Thyroid gland (tissue), 4 donors: ENCODE results near the gene SLC9A2. TPM values are rescaled to one million over a fixed set of nuclear protein-coding genes. Genes with fewer than 3 reads are reported as not detected.
A peak's percentile ranks its signal among the peaks of the same experiment; 100 is the strongest.

Experiments used
- DNase-seq, 2 donors: peaks; one replicate each; pipeline ENCODE4 v3.0.0-alpha.2; 2019
- H3K27ac ChIP-seq, 3 donors: fragments of 200-600 bp; sonication (generic); 1 replicate in 2 of 3; 2 replicates in 1 of 3; pipeline ENCODE4 v1.5.1; 2016 to 2019; ENCODE audit warnings: mild to moderate bottlenecking in 1 of 3, moderate library complexity in 1 of 3
- H3K27me3 ChIP-seq: fragments of 200-600 bp; sonication (generic); one replicate; pipeline ENCODE4 v1.5.1; 2019
- H3K36me3 ChIP-seq, 2 donors: fragments of 200-600 bp; sonication (generic); one replicate each; pipeline ENCODE4 v1.5.1; 2016 to 2019
- H3K4me1 ChIP-seq, 2 donors: fragments of 200-600 bp; sonication (generic); one replicate each; pipeline ENCODE4 v1.5.1; 2017 to 2019
- H3K4me3 ChIP-seq, 3 donors: fragments of 200-600 bp; sonication (generic); replicated peaks in 1 of 3; 1 replicate in 2 of 3; 2 replicates in 1 of 3; pipeline ENCODE4 v1.5.1; 2016; ENCODE audit warnings: mild to moderate bottlenecking in 1 of 3
- H3K9me3 ChIP-seq: fragments of 200-600 bp; sonication (generic); one replicate; pipeline ENCODE4 v1.5.1; 2017
- POLR2A ChIP-seq, 2 donors: fragments of 450-650 bp; IDR thresholded peaks; one replicate each; pipeline ENCODE4 v1.6.1; 2017; ENCODE audit warnings: antibody characterized with exemption in 2 of 2, mild to moderate bottlenecking in 2 of 2, moderate library complexity in 1 of 2
- WGBS, 2 donors: methylation state at CpG; one replicate each; pipeline ENCODE4 v1.1.5; 2017; 5-methylcytosine and 5-hydroxymethylcytosine counted together
- intact Hi-C: fragments of 100-400 bp; cut with DNase I; formaldehyde crosslinking; loops from one replicate; pipeline ENCODE4 v1.15.1; 2023
- total RNA-seq, 4 donors: library from RNA; depleted of rRNA; stranded (reverse); fragments of >200 nt; gene quantifications; one replicate each; pipeline ENCODE4 v1.2.3, GENCODE V29; 2016
- TF ChIP-seq, protein P1 (sequence below), 6 experiments: fragments of 200-600 bp in 3 of 6; fragments of 450-650 bp in 3 of 6; sonication (generic) in 3 of 6; IDR thresholded peaks; one replicate each; pipeline ENCODE4 v1.5.1; 2016 to 2019; ENCODE audit warnings: antibody characterized with exemption in 6 of 6, mild to moderate bottlenecking in 2 of 6, inconsistent platforms in 1 of 6, moderate library complexity in 1 of 6

The SLC9A2 gene, protein sequence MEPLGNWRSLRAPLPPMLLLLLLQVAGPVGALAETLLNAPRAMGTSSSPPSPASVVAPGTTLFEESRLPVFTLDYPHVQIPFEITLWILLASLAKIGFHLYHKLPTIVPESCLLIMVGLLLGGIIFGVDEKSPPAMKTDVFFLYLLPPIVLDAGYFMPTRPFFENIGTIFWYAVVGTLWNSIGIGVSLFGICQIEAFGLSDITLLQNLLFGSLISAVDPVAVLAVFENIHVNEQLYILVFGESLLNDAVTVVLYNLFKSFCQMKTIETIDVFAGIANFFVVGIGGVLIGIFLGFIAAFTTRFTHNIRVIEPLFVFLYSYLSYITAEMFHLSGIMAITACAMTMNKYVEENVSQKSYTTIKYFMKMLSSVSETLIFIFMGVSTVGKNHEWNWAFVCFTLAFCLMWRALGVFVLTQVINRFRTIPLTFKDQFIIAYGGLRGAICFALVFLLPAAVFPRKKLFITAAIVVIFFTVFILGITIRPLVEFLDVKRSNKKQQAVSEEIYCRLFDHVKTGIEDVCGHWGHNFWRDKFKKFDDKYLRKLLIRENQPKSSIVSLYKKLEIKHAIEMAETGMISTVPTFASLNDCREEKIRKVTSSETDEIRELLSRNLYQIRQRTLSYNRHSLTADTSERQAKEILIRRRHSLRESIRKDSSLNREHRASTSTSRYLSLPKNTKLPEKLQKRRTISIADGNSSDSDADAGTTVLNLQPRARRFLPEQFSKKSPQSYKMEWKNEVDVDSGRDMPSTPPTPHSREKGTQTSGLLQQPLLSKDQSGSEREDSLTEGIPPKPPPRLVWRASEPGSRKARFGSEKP
- total RNA-seq, result 1 to 10 TPM in 2 of 4 donors, under 1 TPM in 2; 0.33 to 4.0 (median 0.87) TPM

DNA sequence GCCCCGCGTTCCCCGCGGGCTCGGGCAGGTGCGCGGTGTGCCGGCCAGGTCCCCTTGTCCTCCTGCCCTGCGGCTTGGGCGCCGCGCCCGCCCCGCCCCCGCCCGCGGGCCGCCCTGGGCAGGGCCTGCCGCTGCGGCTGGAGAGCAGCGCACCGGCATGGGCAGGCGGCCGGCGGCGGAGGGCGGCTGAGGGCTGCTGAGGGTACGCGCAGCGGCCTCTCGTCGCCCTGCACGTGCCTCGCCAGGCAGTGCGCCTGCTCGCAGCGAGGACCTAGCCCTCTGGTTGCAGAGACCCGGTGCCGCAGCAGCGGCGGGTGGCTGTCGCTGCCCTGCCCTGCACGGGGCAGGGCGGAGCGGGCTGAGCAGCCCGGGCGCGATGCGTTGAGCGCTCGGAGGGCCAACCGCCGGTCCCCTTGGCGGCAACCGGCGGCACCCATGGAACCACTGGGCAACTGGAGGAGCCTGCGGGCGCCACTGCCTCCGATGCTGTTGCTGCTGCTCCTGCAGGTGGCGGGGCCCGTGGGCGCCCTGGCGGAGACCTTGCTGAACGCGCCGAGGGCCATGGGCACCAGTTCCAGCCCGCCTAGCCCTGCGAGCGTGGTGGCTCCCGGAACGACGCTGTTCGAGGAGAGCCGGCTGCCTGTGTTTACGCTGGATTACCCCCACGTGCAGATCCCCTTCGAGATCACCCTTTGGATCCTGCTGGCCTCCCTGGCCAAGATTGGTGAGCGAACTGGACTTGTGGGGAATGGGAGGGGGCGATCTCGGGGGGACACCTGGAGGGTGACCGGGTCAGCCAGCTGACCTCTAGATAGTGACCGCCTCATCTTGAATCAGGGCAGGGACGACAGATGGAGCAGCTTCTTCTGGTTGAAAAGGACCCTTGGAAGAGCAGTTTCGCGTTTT is at the start of gene SLC9A2:
Gene SLC9A2 (plus strand): TSS at position 140 of the 906 bp plus-strand sequence. CDS start 296 bp downstream, at position 436.
- Histone ChIP-seq H3K9me3 (no peaks in the 10 kb centered on the region), H3K36me3 (no peaks in the 10 kb centered on the region), H3K4me1 (peaks cover 8 to 11% of the 10 kb centered on the region in 2 donors), H3K4me3 (peak within 1 kb of the TSS; percentile 10 to 34 (median 18)), H3K27ac (no peak within 1 kb of the TSS), H3K27me3 (no peaks in the 10 kb centered on the region)
- TF ChIP-seq, protein P1, sequence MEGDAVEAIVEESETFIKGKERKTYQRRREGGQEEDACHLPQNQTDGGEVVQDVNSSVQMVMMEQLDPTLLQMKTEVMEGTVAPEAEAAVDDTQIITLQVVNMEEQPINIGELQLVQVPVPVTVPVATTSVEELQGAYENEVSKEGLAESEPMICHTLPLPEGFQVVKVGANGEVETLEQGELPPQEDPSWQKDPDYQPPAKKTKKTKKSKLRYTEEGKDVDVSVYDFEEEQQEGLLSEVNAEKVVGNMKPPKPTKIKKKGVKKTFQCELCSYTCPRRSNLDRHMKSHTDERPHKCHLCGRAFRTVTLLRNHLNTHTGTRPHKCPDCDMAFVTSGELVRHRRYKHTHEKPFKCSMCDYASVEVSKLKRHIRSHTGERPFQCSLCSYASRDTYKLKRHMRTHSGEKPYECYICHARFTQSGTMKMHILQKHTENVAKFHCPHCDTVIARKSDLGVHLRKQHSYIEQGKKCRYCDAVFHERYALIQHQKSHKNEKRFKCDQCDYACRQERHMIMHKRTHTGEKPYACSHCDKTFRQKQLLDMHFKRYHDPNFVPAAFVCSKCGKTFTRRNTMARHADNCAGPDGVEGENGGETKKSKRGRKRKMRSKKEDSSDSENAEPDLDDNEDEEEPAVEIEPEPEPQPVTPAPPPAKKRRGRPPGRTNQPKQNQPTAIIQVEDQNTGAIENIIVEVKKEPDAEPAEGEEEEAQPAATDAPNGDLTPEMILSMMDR (IDR thresholded peaks at IDR 0.05), result peak in 1 of 6 experiments; percentile 12
- no peak for TF ChIP-seq POLR2A (IDR thresholded peaks at IDR 0.05)
- peak; percentile 74 to 76 for DNase-seq
- 4 to 26% methylated on average over 7 to 10 of the region's 85 CpGs for WGBS, 2 donors
- intact Hi-C loops, result loop anchor here (10.0 kb wide), 1 partner anchor 145 kb away; the partner anchor contains the start of gene SLC9A4

DNA sequence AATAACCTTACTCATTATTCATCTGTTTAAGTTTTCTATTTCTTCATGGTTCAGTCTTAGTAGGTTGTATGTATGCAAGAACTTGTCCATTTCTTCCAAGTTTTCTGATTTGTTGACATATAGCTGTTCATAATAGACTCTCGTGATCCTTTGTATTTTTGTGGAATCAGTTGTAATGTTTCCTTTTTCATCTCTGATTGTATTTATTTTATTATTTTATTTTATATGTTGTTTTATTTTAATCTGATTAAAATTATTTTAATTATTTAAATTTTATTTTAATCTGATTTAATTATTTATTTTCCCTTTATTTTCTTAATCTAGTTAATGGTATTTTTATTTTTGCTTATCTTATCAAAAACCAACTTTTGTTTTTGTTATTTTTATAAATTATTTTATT is 43.5 kb upstream of the SLC9A2 start:
- H3K27ac ChIP-seq, result no peak overlapping the region
- H3K27me3 ChIP-seq, result no peaks in the 10 kb centered on the region
- no peak for DNase-seq
- no peaks in the 10 kb centered on the region for H3K9me3 ChIP-seq
- no peaks in the 10 kb centered on the region for H3K4me1 ChIP-seq
- WGBS, 2 donors, result 96% methylated on average over 1 of the region's 1 CpG
- intact Hi-C loops, result no loop called here
- H3K4me3 ChIP-seq, result no peak overlapping the region
- no peaks in the 10 kb centered on the region for H3K36me3 ChIP-seq
- TF ChIP-seq POLR2A (IDR thresholded peaks at IDR 0.05), result no peak
- TF ChIP-seq, protein P1 (IDR thresholded peaks at IDR 0.05), result no peak

DNA sequence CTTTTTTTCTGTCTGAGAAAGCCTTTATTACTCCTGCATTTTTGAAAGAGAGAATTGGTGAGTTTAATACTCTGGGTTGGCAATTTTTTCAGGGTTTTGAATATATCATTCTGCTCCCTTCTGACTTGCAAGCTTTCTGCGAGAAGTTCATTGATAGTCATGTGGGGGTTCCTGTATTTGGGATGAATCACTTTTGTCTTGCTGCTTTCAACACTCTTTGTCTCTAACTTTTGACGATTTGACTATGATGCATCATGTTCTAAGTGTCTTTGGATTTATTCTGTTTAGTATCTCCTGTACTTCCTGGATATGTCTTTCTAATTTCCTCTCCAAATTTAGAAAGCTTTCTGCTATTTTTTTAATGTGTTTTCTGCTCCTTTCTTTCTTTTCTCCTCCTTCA is 41.0 kb upstream of the SLC9A2 start:
- Histone ChIP-seq H3K27ac (no peak overlapping the region), H3K9me3 (no peaks in the 10 kb centered on the region), H3K4me3 (no peak overlapping the region), H3K4me1 (no peaks in the 10 kb centered on the region), H3K27me3 (no peaks in the 10 kb centered on the region), H3K36me3 (no peaks in the 10 kb centered on the region)
- DNase-seq, result no peak
- intact Hi-C loops, result no loop called here
- WGBS, 2 donors, result 92 to 94% methylated on average over 2 of the region's 2 CpGs
- no peak for TF ChIP-seq POLR2A (IDR thresholded peaks at IDR 0.05)
- TF ChIP-seq, protein P1 (IDR thresholded peaks at IDR 0.05), result no peak

DNA sequence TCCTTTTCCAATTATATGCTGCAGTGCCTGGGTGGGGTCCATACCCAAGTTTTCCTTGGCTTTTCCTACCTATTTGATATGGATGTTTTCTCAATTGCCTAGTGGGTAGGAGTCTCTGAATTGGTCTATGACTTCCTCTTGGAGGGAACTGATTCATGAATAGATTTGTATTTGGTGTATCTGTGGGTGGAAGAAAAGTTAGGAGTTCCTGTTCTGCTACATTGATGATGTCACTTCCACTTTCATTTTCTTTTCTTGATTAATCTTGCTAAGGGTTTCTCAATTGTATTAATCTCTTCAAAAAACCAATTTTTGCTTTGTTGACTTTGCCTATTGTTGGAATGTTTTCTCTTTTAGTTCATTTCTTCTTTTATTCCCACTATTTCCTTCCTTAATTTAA is 37.4 kb upstream of the SLC9A2 start:
- H3K4me3 ChIP-seq, result no peak overlapping the region
- H3K9me3 ChIP-seq, result no peaks in the 10 kb centered on the region
- DNase-seq, result no peak
- no peaks in the 10 kb centered on the region for H3K36me3 ChIP-seq
- no peaks in the 10 kb centered on the region for H3K4me1 ChIP-seq
- H3K27me3 ChIP-seq, result no peaks in the 10 kb centered on the region
- TF ChIP-seq, protein P1 (IDR thresholded peaks at IDR 0.05), result no peak
- no peak for TF ChIP-seq POLR2A (IDR thresholded peaks at IDR 0.05)
- intact Hi-C loops, result no loop called here
- H3K27ac ChIP-seq, result no peak overlapping the region
